Hepatic stellate cell (primary cell): Measurements from ENCODE around the gene SLC26A3.

ENCODE experiments used
- DNase-seq: peaks from one replicate; pipeline ENCODE4 v3.0.0; 2011; ENCODE audit warnings: low spot score

SLC26A3 gene

GRCh38 chr7:107815254-107815882 lies 12.3 kb upstream of the SLC26A3 start:
- no peak for DNase-seq

GRCh38 chr7:107813524-107813923 lies 10.5 kb upstream of the SLC26A3 start:
- DNase-seq = no peak

- no peak for DNase-seq
Observed at GRCh38 chr7:107811934-107812333, 8.9 kb upstream of the SLC26A3 start.

- DNase-seq = no peak
Observed at GRCh38 chr7:107810626-107811025, 7.6 kb upstream of the SLC26A3 start.

GRCh38 chr7:107809179-107809578 lies 6.2 kb upstream of the SLC26A3 start:
- DNase-seq = no peak

- DNase-seq = no peak
Observed at GRCh38 chr7:107799647-107800264, 3.3 kb downstream of the SLC26A3 start.

- DNase-seq = no peak
Observed at GRCh38 chr7:107792364-107792763, 10.7 kb downstream of the SLC26A3 start.

GRCh38 chr7:107789647-107790046 lies 13.4 kb downstream of the SLC26A3 start:
- no peak for DNase-seq

GRCh38 chr7:107788662-107789061 lies 14.4 kb downstream of the SLC26A3 start:
- no peak for DNase-seq

GRCh38 chr7:107788216-107788615 lies 14.8 kb downstream of the SLC26A3 start:
- no peak for DNase-seq

- DNase-seq = no peak
Observed at GRCh38 chr7:107785926-107786325, 17.1 kb downstream of the SLC26A3 start.

- DNase-seq = no peak
Observed at GRCh38 chr7:107785170-107785569, 17.9 kb downstream of the SLC26A3 start.

- DNase-seq = no peak
Observed at GRCh38 chr7:107783648-107784047, 19.4 kb downstream of the SLC26A3 start.

GRCh38 chr7:107782374-107782773 lies 20.6 kb downstream of the SLC26A3 start:
- no peak for DNase-seq

GRCh38 chr7:107779647-107780099 lies 23.4 kb downstream of the SLC26A3 start:
- no peak for DNase-seq

GRCh38 chr7:107778283-107778682 lies 24.7 kb downstream of the SLC26A3 start:
- no peak for DNase-seq

GRCh38 chr7:107777702-107778101 lies 25.3 kb downstream of the SLC26A3 start:
- DNase-seq = no peak

GRCh38 chr7:107773027-107773426 lies 30.0 kb downstream of the SLC26A3 start:
- no peak for DNase-seq

- no peak for DNase-seq
Observed at GRCh38 chr7:107768263-107768662, 34.8 kb downstream of the SLC26A3 start.

- DNase-seq = no peak
Observed at GRCh38 chr7:107767391-107767790, 35.6 kb downstream of the SLC26A3 start.

- no peak for DNase-seq
Observed at GRCh38 chr7:107758667-107759066, 44.4 kb downstream of the SLC26A3 start.

- no peak for DNase-seq
Observed at GRCh38 chr7:107754642-107755041, 48.4 kb downstream of the SLC26A3 start.

- DNase-seq = no peak
Observed at GRCh38 chr7:107751113-107751512, 51.9 kb downstream of the SLC26A3 start.

- DNase-seq = peak; percentile 7
Observed at GRCh38 chr7:107746006-107746405, 57.0 kb downstream of the SLC26A3 start.
